ENCODE measurements around the gene PDXK. TPM values are rescaled to one million over a fixed set of nuclear protein-coding genes. Genes with fewer than 3 reads are reported as not detected.

Gene PDXK
- total RNA-seq, 4 donors from 2014 or later, result 15.9 to 89.8 (median 49.8) TPM

DNA sequence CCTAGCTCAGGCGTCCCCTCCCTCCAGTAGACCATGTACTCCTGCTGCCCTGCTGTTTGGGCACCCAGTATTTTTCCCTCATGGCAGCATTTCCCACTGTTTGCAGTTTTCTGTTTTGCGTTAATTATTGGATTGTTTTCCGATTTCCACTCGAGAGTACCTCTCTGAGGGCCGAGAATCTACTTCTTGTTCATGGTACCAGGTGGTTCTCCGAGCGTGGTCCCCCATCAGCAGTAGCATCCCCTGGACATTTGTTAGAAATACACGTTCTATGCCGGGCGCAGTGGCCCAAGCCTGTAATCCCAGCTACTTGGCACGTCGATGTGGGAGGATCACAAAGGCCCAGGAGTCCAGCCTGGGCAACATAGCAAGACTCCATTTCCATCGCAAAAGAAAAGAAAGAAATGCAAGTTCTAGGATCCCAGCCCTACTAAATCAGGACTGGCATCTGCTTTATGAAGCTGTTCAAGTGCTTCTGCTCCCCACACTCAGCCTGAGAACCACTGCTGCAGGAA is 71.1 kb downstream of the PDXK start:
- TF ChIP-seq, protein P1, sequence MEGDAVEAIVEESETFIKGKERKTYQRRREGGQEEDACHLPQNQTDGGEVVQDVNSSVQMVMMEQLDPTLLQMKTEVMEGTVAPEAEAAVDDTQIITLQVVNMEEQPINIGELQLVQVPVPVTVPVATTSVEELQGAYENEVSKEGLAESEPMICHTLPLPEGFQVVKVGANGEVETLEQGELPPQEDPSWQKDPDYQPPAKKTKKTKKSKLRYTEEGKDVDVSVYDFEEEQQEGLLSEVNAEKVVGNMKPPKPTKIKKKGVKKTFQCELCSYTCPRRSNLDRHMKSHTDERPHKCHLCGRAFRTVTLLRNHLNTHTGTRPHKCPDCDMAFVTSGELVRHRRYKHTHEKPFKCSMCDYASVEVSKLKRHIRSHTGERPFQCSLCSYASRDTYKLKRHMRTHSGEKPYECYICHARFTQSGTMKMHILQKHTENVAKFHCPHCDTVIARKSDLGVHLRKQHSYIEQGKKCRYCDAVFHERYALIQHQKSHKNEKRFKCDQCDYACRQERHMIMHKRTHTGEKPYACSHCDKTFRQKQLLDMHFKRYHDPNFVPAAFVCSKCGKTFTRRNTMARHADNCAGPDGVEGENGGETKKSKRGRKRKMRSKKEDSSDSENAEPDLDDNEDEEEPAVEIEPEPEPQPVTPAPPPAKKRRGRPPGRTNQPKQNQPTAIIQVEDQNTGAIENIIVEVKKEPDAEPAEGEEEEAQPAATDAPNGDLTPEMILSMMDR (IDR thresholded peaks at IDR 0.05), result no peak
- no peak for TF ChIP-seq POLR2A (IDR thresholded peaks at IDR 0.05)
- Histone ChIP-seq H3K27ac (peak overlapping the region; percentile 80 to 89), H3K27me3 (no peaks in the 10 kb centered on the region), H3K4me1 (peaks cover 6 to 7% of the 10 kb centered on the region in 2 donors), H3K4me3 (peak overlapping the region; percentile 58 to 61), H3K9me3 (no peaks in the 10 kb centered on the region), H3K36me3 (no peaks in the 10 kb centered on the region)
- intact Hi-C loops (cut with DNase I; ENCODE audit: low total_unique reads), result no loop called here
- DNase-seq, result no peak

DNA sequence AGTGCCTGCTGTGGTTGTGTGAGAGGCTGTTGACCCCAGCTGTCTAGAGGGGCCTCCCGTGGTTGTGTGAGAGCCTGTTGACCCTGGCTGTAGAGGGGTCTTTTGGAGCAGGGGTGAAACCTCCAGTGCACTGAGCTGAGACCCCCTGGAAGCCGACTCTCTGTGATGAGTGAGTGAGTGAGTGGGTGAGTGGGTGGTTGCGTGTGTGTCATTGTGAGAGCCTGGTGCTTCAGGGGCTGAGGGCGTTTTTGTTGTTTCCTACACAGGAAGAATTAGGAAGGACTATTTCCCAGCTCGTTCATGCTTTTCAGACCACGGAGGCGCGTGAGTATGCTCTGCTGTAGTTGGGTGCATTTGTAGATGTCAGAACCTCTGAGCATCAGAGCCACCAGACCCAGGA is 73.5 kb downstream of the PDXK start:
- Histone ChIP-seq H3K27ac (no peak overlapping the region), H3K36me3 (no peaks in the 10 kb centered on the region), H3K4me3 (no peak overlapping the region), H3K9me3 (no peaks in the 10 kb centered on the region), H3K27me3 (no peaks in the 10 kb centered on the region), H3K4me1 (peaks cover 6 to 7% of the 10 kb centered on the region in 2 donors)
- TF ChIP-seq POLR2A (IDR thresholded peaks at IDR 0.05), result no peak
- TF ChIP-seq, protein P1 (IDR thresholded peaks at IDR 0.05), result no peak
- DNase-seq, result no peak
- intact Hi-C loops (cut with DNase I; ENCODE audit: low total_unique reads), result no loop called here

DNA sequence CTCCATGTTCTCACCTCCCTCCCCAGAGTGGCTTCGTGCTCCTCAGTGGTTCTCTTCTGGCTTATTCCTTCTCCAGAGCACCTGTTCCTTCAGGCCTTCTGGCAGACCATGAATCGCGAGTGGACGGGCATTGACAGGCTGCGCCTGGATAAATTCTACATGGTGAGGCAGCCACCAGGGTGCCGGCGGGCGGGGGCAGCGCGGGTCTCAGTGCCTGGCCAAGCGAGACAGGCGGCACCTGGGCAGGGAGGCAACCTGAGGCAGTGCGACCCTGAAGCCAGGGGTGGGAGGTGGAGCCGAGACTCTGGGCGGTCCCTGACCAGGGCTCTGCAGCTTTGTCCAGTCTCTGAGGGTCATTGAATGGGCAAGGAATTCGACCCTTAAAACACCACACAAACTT is 74.3 kb downstream of the PDXK start:
- peaks cover 6 to 7% of the 10 kb centered on the region in 2 donors for H3K4me1 ChIP-seq
- no peaks in the 10 kb centered on the region for H3K9me3 ChIP-seq
- no peak for DNase-seq
- H3K4me3 ChIP-seq, result no peak overlapping the region
- no peaks in the 10 kb centered on the region for H3K27me3 ChIP-seq
- intact Hi-C loops (cut with DNase I; ENCODE audit: low total_unique reads), result no loop called here
- H3K36me3 ChIP-seq, result no peaks in the 10 kb centered on the region
- TF ChIP-seq POLR2A (IDR thresholded peaks at IDR 0.05), result no peak
- TF ChIP-seq, protein P1 (IDR thresholded peaks at IDR 0.05), result no peak
- no peak overlapping the region for H3K27ac ChIP-seq

DNA sequence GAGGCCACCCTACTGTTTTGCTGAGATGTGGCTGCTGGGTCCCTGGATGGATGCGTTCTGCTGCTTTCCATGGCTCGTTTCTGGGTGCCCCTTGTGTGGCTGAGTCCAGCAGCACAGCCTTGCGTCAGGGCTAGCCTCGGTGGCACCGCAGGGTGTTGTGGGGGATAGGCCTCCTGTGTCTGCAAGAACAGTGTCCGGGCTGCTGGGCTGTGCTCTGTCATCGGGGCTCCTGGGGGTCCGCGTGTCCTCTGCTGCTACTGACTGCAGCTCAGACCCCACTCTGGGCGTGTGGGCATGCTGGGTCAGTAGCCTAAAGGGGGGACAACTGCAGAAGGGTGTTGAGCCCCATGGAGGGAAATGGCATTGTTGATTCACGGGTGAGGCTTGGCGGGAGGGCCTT is 75.4 kb downstream of the PDXK start:
- no peak for DNase-seq
- TF ChIP-seq, protein P1 (IDR thresholded peaks at IDR 0.05), result no peak
- TF ChIP-seq POLR2A (IDR thresholded peaks at IDR 0.05), result no peak
- H3K4me1 ChIP-seq, result peaks cover 6 to 7% of the 10 kb centered on the region in 2 donors
- no peaks in the 10 kb centered on the region for H3K27me3 ChIP-seq
- no peak overlapping the region for H3K4me3 ChIP-seq
- H3K27ac ChIP-seq, result no peak overlapping the region
- no peaks in the 10 kb centered on the region for H3K36me3 ChIP-seq
- no peaks in the 10 kb centered on the region for H3K9me3 ChIP-seq
- intact Hi-C loops (cut with DNase I; ENCODE audit: low total_unique reads), result no loop called here

DNA sequence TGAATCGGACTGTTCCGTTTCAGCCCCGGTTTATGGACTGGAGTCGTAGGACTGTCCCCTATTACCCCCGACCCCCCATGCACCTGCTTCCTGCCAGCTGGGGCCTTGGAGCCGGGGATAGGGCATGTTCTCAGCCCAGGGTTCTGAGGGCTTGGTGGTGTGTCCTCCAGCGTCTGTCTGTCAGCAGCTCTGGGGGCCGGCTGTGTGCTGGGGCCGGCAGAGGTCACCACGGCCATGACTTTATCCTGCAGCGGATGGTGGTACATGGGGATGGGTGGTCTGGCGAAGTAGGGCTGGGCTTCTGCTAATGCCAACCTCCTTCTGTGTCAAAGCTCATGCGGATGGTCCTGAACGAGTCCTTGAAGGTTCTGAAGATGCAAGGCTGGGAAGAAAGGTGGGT is 75.9 kb downstream of the PDXK start:
- Histone ChIP-seq H3K27ac (no peak overlapping the region), H3K4me3 (no peak overlapping the region), H3K27me3 (no peaks in the 10 kb centered on the region), H3K9me3 (no peaks in the 10 kb centered on the region), H3K4me1 (peaks cover 6 to 7% of the 10 kb centered on the region in 2 donors), H3K36me3 (no peaks in the 10 kb centered on the region)
- TF ChIP-seq, protein P1 (IDR thresholded peaks at IDR 0.05), result no peak
- no peak for TF ChIP-seq POLR2A (IDR thresholded peaks at IDR 0.05)
- DNase-seq, result no peak
- intact Hi-C loops (cut with DNase I; ENCODE audit: low total_unique reads), result no loop called here

Measured in uterus (tissue), 4 donors.